ENCODE data around the gene NRIP1. TPM values are rescaled to one million over a fixed set of nuclear protein-coding genes. Genes with fewer than 3 reads are reported as not detected.

NRIP1 gene
- polyA plus RNA-seq, 3 donors from 2014 or later: 21.5 to 25.1 (median 24.4) TPM

DNA sequence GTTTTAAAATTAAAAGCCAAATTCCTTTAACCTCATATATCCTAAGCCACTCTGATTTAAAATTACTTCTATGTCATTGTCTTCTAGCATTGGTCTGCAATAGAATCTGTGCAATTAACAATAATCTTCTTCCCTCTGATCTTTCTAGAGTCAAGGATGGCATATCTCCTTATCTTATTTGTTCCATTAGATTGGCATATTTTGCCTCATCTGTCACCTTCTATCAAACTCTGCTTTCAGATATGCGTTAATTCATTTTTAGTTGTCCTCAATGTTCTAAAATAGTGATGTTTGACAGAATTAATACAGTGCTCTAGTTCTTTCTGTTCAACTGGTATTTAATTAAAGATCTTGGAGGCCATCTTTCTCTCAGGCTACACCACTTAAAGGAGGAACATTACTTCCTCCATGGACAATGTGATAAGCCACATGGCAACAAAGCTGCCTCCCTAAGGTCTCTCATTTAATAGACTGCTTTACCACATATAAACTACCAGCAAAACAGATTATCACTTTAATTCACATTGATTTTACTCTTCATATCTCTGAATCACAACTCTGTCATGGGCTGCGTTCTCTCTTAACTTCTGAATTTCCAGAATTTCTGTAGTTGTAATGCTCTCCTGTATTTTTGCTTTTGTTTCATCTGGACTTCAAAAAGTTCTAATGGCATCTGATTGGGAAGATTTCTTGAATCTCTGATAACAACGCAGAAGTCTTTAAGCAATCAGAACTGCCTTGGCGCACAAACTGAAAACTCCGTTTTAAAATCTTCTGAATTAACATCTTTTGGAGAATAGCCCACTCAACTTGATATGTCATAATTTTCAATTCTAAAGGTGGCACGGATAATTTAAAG, 2.8 kb downstream of the NRIP1 start:
- H3K36me3 Mint-ChIP-seq: no peaks in the 10 kb centered on the region
- H3K27me3 Mint-ChIP-seq (ENCODE audit: low read depth in 3 of 3): peaks cover 6 to 13% (median 11%) of the 10 kb centered on the region in 3 donors
- peak overlapping the region in 4 of 5 donors; percentile 39 to 86 (median 81) for H3K4me3 Mint-ChIP-seq
- H3K9me3 Mint-ChIP-seq: peaks cover 0 to 1% (median 0%) of the 10 kb centered on the region in 6 donors
- DNase-seq: no peak
- H3K27ac Mint-ChIP-seq: peak overlapping the region in 4 of 6 donors; percentile 55 to 90 (median 88)
- H3K4me1 Mint-ChIP-seq: peaks cover 64 to 80% of the 10 kb centered on the region in 2 donors

DNA sequence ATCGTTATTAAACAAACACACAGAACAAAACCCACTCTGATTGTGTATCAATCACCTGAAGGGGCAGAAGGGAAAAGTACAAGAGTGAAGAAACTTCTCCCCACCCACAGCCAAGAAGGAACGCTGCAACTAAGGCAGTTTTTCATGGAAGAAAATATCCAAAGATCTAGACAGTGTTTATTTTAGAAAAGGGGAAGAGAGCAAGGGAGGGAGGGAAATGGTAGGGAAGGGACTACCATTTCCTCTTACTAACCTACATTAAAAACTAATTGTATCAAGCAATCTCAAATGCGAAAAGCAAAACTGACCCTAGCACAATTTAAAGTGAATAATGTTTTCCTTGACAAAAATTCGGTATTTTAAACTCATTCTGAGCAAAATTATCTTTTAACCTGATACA, 3.5 kb downstream of the NRIP1 start:
- peaks cover 0 to 1% (median 0%) of the 10 kb centered on the region in 6 donors for H3K9me3 Mint-ChIP-seq
- H3K27me3 Mint-ChIP-seq (ENCODE audit: low read depth in 3 of 3): peaks cover 6 to 13% (median 11%) of the 10 kb centered on the region in 3 donors
- no peaks in the 10 kb centered on the region for H3K36me3 Mint-ChIP-seq
- H3K27ac Mint-ChIP-seq: peak overlapping the region in 2 of 6 donors; percentile 7 to 86
- DNase-seq: no peak
- H3K4me3 Mint-ChIP-seq: peak overlapping the region in 1 of 5 donors; percentile 7
- peaks cover 69 to 84% of the 10 kb centered on the region in 2 donors for H3K4me1 Mint-ChIP-seq

DNA sequence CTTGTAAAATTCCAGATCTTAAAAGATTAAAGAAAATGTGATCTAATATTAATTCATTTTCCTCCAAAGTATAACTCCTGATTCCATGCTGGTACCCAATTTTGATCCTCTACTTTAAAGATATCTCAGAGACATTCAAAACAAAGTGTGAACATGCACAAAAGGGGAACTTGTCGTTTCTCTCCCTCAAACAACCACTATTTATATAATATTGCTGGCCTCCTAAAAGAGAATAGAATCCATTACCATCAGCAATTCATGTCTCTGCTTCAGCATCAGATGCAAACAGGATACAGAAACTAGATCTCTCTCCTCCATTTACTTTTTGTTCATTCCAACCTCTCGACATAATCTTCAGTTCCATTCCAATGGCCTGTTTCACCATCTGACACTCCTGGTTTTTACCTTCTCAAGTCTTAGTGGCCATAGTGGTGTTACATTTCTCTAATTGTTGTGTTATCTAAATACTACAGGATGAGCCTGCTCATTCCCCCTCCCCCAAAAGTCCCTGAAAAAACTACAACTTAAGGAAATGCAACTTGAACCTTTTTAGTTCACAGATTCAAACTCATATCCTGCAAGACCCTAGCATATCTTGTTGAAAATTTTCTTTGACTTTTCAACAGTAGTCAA, 4.1 kb downstream of the NRIP1 start:
- DNase-seq: no peak
- H3K27ac Mint-ChIP-seq: peak overlapping the region in 4 of 6 donors; percentile 1 to 29 (median 7)
- H3K4me3 Mint-ChIP-seq: peak overlapping the region in 1 of 5 donors; percentile 5
- peaks cover 0 to 1% (median 0%) of the 10 kb centered on the region in 6 donors for H3K9me3 Mint-ChIP-seq
- H3K27me3 Mint-ChIP-seq (ENCODE audit: low read depth in 3 of 3): peaks cover 6 to 10% (median 8%) of the 10 kb centered on the region in 3 donors
- peaks cover 66 to 84% of the 10 kb centered on the region in 2 donors for H3K4me1 Mint-ChIP-seq
- no peaks in the 10 kb centered on the region for H3K36me3 Mint-ChIP-seq

DNA sequence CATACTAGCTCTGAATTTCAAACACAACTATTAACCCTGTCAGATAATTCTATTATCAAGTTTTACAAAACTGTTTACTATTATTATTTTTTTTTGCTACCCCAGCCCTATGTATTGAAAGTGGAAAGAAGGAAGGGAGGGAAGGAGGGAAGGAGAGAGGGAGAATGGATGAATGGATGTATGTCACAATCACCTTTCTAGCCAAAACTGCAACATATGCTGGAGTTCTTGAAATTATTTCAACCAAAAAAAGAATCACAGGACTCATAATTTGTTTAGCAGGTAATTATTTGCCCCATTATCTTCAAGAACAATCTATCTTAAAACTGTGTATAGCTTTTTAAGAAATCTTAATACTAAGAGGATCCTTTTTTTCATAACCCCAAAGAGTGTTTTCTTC, 5.4 kb downstream of the NRIP1 start:
- Mint-ChIP-seq H3K4me1 (peaks cover 77 to 94% of the 10 kb centered on the region in 2 donors), H3K27ac (peak overlapping the region in 1 of 6 donors; percentile 56), H3K4me3 (no peak overlapping the region), H3K27me3 (ENCODE audit: low read depth in 3 of 3) (peaks cover 4 to 6% (median 6%) of the 10 kb centered on the region in 3 donors), H3K9me3 (no peaks in the 10 kb centered on the region), H3K36me3 (no peaks in the 10 kb centered on the region)
- DNase-seq: no peak

DNA sequence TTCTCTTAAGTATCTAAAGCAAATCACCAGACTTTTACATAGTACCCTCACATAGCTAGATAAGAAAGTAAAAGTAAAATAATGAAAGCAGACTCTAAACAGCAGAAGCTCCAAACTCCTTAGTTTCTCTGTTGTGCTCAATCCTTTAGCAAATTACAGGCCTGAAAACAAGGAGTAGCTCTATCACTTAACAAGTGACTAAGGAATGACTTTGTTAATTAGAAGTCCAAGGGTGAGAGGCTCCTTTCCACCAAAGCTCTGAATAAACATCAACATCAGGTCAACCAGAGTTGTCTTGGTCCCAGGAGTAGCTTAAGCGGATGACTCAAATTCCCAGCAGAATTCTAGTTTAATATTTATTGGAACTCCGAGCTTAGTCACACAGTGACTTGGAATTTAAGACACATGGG, 5.9 kb downstream of the NRIP1 start:
- H3K9me3 Mint-ChIP-seq: no peaks in the 10 kb centered on the region
- peaks cover 3 to 6% (median 6%) of the 10 kb centered on the region in 3 donors for H3K27me3 Mint-ChIP-seq (ENCODE audit: low read depth in 3 of 3)
- H3K27ac Mint-ChIP-seq: peak overlapping the region in 5 of 6 donors; percentile 1 to 85 (median 56)

DNA sequence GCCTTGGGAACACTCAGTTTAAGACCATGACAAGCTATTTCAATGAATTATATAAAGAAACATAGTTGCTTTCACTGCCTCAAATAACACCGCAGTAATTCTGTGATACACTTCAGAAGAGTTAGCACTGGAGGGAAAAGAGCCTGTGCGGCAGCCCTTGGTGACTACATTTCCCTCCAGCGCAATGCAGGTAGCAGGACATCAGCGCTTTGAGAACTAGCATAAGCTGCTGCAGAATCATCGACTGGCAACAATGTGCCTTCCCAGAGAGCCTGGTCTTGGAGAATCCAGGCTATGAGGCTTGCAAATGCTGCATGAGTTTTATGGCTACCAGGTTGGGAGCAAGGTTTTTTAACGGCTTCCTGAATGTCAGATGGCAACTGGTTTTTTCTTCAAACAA, 7.5 kb downstream of the NRIP1 start:
- Mint-ChIP-seq H3K27me3 (ENCODE audit: low read depth in 3 of 3) (peaks cover 0 to 4% (median 3%) of the 10 kb centered on the region in 3 donors), H3K4me1 (peaks cover 78 to 99% of the 10 kb centered on the region in 2 donors), H3K27ac (peak overlapping the region in 1 of 6 donors; percentile 22), H3K4me3 (peak overlapping the region in 3 of 5 donors; percentile 27 to 56 (median 46)), H3K36me3 (no peaks in the 10 kb centered on the region), H3K9me3 (no peaks in the 10 kb centered on the region)
- DNase-seq: no peak

More for the DNA sequence above, 5.9 kb downstream of the NRIP1 start:
- Mint-ChIP-seq H3K4me3 (peak overlapping the region; percentile 36 to 78 (median 64)), H3K36me3 (no peaks in the 10 kb centered on the region), H3K4me1 (peaks cover 82 to 99% of the 10 kb centered on the region in 2 donors)
- DNase-seq: no peak

DNA sequence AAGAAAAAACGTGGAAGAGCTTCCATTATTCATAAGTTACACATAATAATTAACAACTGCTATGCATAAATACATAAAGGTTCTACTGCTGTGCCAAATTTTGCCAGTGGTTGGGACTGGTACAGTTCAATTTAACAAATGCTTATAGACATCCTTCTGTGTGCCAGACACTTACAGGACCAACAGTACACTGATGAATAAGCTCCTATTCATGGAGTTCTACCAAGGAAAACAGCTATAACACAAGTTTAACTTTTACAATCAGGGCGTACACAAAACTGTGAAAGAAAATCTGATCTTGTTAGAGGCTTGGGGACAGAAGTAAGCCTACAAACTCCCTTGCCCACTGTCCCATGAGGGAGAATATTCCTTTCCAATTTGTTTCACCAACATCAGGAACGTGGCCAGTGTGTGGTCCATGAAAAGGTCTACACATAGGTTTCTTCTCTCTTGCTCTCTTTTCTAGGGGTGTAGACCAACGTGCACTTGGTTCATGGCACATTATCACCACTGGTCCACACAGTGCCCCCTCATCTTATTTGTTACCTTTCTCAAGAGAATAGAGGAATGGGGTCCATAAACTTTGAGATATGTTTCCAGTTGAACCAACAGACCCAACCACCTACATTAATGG, 10.1 kb downstream of the NRIP1 start:
- Mint-ChIP-seq H3K4me1 (peaks cover 81 to 99% of the 10 kb centered on the region in 2 donors), H3K4me3 (peak overlapping the region in 1 of 5 donors; percentile 14), H3K27me3 (ENCODE audit: low read depth in 3 of 3) (peaks cover 0 to 4% (median 3%) of the 10 kb centered on the region in 3 donors)

DNA sequence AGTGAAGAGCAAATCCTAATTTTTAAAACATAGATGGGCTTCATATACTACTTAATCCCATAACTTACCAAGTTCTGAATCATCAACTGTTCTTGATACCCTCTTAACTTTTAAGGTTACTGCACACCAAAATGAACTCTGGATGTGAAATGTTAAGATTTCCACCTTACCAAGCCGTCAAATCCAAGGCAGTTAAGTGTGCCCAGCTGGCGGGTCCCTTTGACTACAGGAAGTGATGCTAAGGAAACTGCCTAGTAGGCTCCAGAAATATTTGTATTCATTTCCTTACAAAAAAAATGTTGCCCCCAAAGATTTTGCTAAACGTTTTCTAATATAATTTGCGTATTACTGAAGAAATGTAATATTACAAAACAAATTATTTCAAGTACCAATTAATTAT, 10.7 kb downstream of the NRIP1 start:
- Mint-ChIP-seq H3K27ac (no peak overlapping the region), H3K27me3 (ENCODE audit: low read depth in 3 of 3) (peaks cover 0 to 4% (median 3%) of the 10 kb centered on the region in 3 donors), H3K9me3 (no peaks in the 10 kb centered on the region), H3K4me1 (peaks cover 81 to 99% of the 10 kb centered on the region in 2 donors), H3K4me3 (no peak overlapping the region), H3K36me3 (no peaks in the 10 kb centered on the region)
- DNase-seq: no peak

More for the DNA sequence above, 10.1 kb downstream of the NRIP1 start:
- no peak overlapping the region for H3K27ac Mint-ChIP-seq
- no peak for DNase-seq
- no peaks in the 10 kb centered on the region for H3K9me3 Mint-ChIP-seq
- no peaks in the 10 kb centered on the region for H3K36me3 Mint-ChIP-seq

DNA sequence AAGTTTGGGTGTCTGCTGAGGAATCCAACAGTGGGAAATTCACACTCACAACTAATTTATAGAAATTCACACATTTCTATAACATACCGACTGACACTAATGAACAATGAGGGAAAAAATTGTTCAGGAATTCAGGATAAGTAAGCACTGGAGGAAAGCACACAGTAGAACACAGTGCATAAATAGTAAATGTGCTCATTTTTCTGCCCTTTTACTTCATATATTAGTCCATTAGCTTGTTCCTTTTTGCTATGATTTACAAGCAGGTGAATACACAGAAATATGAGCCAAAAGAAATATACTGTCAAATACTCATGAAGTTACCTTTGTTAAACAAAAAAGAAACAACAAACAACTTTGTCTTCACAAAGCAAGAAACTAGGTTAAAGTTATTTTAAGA, 11.3 kb downstream of the NRIP1 start:
- Mint-ChIP-seq H3K4me3 (no peak overlapping the region), H3K9me3 (no peaks in the 10 kb centered on the region), H3K4me1 (peaks cover 78 to 99% of the 10 kb centered on the region in 2 donors), H3K27me3 (ENCODE audit: low read depth in 3 of 3) (peaks cover 0 to 4% (median 3%) of the 10 kb centered on the region in 3 donors), H3K36me3 (no peaks in the 10 kb centered on the region), H3K27ac (no peak overlapping the region)
- DNase-seq: no peak

DNA sequence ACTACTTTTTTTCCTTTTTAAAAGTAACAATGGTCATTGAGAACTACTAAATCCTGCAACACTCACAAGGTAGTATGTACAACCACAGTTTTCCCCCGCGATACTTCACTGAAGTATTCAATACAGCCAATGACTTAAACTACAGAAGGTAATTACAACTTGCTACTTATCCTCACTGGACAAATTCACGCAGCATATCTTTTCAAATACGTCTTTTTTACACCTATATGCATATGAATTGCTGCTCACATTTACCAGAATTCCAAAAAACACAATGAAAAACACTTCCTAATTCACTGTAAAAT, 12.4 kb downstream of the NRIP1 start:
- no peak for DNase-seq
- H3K27ac Mint-ChIP-seq: peak overlapping the region in 5 of 6 donors; percentile 2 to 69 (median 22)
- H3K9me3 Mint-ChIP-seq: no peaks in the 10 kb centered on the region
- H3K27me3 Mint-ChIP-seq (ENCODE audit: low read depth in 3 of 3): peaks cover 0 to 5% (median 2%) of the 10 kb centered on the region in 3 donors
- H3K36me3 Mint-ChIP-seq: no peaks in the 10 kb centered on the region
- peak overlapping the region; percentile 58 to 79 (median 62) for H3K4me3 Mint-ChIP-seq
- H3K4me1 Mint-ChIP-seq: peaks cover 78 to 98% of the 10 kb centered on the region in 2 donors

DNA sequence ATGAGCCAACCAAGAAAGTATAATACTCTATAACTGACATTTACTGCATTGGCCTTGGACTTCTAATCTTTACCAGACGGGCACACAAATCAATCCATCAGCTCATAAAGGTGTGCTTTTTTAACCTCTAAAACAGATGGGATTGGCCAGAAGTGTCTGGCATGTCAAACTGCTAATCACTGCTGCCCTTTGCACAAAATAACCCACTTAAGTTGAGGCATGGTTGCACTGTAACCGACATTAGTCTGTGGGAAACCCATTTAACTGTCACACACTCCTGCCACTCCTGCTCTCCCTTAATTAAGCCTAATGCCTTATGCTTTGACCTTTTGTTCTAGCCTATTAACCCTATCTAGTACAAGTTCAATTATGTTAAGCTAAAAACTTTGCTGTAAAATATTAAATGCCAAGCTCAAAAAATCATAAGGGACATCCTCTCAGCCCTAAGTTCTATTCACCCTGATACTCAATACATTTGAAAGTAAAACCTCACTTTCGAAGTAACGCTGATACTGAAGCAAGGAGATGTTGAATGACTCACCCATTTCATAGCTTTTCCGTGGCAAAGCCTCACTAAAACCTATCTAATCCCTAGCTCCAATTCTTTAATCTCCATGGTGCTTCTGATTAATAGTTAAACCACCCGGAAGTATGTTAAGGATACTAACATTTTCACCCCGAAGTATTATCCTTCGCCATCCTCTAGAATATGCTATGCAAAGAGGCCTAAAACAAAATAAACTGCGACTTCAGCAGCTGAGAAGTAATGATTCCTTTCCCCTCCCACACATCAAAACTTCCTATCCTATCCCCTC, 12.9 kb downstream of the NRIP1 start:
- Mint-ChIP-seq H3K9me3 (no peaks in the 10 kb centered on the region), H3K27ac (peak overlapping the region in 5 of 6 donors; percentile 2 to 69 (median 42)), H3K36me3 (peaks cover 0 to 2% (median 0%) of the 10 kb centered on the region in 3 donors), H3K4me3 (peak overlapping the region; percentile 58 to 79 (median 62)), H3K27me3 (ENCODE audit: low read depth in 3 of 3) (peaks cover 0 to 5% (median 2%) of the 10 kb centered on the region in 3 donors), H3K4me1 (peaks cover 74 to 96% of the 10 kb centered on the region in 2 donors)
- no peak for DNase-seq

DNA sequence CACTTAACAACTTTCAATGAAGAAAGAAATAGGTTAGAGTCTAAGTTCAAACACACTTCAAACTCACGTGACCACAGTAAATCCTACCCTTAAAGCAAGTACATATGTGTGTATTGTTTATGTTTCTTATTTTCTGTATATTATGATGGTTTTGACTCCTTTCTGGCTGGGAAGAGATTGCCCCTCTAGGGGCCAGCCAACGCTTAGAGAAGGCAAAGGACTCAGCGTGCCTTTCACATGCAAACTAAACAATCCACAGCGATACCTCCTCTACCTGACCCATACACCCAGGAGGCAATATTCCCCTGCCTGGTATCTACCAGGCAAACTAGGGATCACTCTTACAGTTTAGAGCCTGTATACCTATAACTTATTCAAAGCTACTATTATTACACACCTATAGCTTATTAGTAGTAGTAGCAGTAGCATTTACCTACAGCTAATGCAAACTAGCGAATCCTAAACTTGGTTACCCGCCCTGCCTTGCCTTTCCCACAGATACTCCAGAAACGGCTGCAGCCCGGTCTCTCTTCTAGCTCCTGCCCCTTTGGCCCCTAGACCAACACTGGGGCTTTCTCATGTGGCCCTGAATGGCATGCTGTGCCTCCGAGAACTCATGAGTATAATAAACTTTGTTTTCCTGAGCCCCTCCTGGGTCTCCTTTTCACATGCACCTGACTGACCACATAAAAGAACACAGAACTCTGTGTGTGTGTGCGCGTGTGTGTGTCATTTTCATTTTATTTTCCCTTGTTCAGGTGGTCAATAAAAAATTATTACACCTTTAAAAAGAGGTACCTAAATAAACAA, 14.0 kb downstream of the NRIP1 start:
- H3K36me3 Mint-ChIP-seq: peaks cover 0 to 6% (median 0%) of the 10 kb centered on the region in 3 donors
- H3K27me3 Mint-ChIP-seq (ENCODE audit: low read depth in 3 of 3): peaks cover 0 to 5% (median 2%) of the 10 kb centered on the region in 3 donors
- no peaks in the 10 kb centered on the region for H3K9me3 Mint-ChIP-seq
- DNase-seq: no peak
- H3K4me3 Mint-ChIP-seq: peak overlapping the region in 4 of 5 donors; percentile 6 to 73 (median 22)
- no peak overlapping the region for H3K27ac Mint-ChIP-seq
- H3K4me1 Mint-ChIP-seq: peaks cover 75 to 96% of the 10 kb centered on the region in 2 donors
